Measurements from ENCODE around the gene TTLL4.
"Not testable (repeated sequence)": the region's sequence is repeated elsewhere in the genome, so short reads cannot be mapped to it uniquely, and the experiment has no call there.

Gene TTLL4

DNA sequence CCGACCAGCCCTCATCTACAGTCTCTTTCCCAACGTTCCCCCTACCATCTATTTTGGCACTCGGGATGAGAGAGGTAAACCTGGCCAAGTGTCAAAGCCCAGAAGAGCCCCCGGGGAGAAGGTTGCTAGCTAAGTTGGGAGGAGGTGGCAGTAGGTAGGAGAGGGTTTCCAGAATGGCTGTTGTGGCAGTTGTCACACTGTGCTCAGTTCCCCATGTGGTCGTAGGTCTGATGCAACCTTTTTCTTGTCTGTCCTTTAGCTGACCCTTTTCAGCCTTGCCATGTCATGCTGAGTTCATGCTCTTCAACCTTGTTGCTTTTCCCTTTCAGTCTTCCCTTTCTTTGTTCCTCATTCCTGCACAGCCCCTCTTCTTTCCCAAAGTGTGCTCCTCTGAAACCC lies 34.5 kb downstream of the TTLL4 start:
- DNase-seq (ENCODE audit: low read depth in 2 of 2, low spot score in 1 of 2), result no peak

DNA sequence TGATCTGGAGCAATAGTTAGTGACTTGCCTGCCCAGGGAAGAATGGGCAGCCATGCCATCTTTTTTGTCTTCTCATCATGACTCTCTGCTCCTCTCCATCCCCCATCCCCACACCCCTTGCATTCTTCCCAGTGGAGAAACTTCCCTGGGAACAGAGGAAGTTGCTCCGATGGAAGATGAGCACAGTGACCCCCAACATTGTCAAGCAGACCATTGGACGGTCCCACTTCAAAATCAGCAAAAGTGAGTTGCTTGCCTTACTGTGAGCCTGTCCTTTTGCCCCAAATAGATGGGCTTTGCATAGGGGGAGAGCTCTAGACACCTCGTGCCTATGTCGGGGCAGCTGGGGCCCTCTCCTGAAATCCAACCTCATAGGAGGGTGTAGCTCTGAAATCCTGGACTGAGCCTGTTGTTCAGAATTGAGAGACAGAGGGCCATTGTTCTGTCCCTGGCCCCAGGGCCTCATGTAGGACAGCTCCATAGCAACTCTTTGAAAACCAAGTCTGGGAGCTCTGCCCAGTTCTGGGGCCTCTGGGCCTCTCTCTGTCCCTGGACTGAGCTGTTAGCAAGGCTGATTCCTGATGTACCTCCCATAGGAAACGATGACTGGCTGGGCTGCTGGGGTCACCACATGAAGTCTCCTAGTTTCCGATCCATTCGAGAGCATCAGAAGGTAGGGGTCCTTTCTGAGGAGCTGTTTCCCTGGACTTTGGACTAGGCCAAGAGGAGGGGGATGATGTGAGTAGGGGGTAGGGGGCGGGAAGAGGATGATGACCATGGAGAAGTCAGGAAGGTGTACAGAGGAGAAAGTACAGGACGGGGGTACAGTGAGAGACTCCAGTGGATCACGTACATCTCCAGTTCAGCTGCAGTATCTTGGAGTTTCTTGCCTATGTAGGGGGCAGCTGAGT lies 35.2 kb downstream of the TTLL4 start:
- DNase-seq (ENCODE audit: low read depth in 2 of 2, low spot score in 1 of 2), result no peak

DNA sequence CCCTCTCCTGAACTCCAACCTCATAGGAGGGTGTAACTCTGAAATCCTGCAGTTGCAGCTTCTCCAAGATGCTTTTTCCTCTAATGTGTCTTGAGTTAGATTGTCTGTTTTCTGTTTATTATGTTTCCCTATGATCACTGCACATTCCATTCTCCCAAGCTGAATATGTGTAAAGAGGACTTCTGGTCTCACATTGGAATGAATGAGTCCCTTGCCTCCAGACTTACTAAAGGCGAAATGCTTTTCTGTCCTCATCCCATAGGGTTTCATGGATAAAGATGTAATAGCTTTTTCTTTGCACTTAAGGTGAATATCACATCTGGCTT lies 35.8 kb downstream of the TTLL4 start:
- no peak for DNase-seq (ENCODE audit: low read depth in 2 of 2, low spot score in 1 of 2)

DNA sequence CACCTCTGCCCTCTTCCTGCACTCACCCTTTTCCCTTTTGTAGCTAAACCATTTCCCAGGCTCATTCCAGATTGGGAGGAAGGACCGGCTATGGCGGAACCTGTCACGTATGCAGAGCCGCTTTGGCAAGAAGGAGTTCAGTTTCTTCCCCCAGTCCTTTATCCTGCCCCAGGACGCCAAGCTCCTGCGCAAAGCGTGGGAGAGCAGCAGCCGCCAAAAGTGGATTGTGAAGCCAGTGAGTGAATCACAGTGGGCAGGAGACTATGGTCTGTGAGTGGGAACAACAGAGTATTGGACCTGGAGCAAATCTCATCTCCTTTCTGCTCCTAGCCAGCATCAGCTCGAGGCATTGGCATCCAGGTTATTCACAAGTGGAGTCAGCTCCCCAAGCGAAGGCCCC lies 36.3 kb downstream of the TTLL4 start:
- DNase-seq (ENCODE audit: low read depth in 2 of 2, low spot score in 1 of 2), result no peak

DNA sequence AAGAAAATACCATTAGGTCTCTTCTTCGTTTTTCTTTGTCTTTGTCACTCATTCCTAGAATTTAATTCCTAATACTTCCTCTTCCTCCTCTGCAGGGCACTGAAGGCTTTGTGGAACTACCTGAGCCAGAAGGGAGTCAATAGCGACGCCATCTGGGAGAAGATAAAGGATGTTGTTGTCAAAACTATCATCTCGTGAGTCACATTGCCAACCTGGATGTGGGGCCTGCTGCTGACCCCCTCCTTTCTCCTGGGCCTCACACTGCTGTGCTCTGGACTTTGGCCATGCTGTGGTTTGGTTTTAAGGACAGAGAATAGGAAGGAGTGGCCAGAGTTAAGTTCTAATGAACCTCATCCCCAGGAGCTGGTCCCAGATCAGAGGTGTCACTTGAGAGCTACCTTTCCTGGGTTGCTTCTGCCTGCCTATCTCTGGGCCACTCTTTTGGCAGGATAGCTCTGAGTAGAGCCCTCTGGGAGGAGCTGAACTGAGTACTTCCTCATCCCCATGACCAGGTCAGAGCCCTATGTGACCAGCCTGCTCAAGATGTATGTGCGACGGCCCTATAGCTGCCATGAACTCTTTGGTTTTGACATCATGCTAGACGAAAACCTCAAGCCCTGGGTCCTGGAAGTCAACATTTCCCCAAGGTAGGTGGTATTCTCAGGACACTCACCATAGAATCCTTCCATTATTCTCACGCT lies 38.3 kb downstream of the TTLL4 start:
- DNase-seq (ENCODE audit: low read depth in 2 of 2, low spot score in 1 of 2), result no peak

DNA sequence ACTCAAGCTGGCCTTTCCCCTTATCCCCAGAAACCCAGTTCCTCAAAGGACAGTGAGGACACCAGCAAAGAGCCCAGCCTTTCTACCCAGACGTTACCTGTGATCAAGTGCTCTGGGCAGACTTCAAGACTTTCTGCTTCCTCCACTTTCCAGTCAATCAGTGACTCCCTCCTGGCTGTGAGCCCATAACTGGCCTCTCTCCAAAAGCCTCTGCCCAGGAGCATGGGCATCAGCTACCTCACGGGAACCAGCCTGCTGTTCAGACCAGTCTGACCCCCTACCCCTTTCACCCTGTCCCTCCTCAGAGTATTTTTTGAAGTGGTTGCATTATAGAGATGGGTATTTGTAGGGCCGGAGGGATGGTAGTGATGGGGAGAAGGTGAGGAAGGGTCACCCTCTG lies 43.6 kb downstream of the TTLL4 start:
- no peak for DNase-seq (ENCODE audit: low read depth in 2 of 2, low spot score in 1 of 2)

DNA sequence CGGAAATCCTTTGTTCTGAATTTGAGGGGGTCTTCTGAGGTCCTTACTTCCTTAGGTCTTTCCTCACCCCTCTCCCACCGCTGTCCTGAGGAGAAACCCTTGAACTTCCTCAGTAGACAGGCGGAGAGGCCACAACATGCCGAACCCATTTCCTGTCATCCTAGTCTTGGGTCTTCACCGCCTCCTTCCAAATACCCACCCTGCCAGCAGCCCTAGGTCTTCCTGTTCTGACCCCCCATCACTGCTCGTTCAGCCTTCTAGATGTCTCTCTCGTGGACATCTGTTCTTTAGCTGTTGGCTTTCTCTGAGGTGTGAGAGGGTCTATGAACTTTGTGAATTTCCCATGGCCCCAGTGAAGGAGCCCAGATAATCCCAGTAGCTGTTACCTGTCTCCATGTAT lies 44.1 kb downstream of the TTLL4 start:
- no peak for DNase-seq (ENCODE audit: low read depth in 2 of 2, low spot score in 1 of 2)

DNA sequence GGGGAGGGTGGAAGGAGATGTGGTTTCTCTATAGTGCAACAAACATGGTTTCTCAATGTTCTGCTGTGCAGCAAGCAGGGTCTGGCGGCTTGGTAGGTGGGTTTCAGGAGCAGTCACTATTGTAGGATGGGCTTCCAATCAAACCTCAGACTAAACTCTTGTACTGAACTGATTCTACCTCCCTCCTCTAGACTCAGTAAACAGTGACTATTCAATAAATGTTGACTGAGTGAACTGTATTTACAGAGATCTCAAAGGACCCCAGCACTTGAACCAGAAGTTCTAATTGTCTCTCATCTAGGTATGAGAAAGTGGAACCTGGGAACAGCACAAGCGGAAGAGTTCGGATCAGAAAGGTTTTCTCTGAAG lies 44.5 kb downstream of the TTLL4 start:
- no peak for DNase-seq (ENCODE audit: low read depth in 2 of 2, low spot score in 1 of 2)

DNA sequence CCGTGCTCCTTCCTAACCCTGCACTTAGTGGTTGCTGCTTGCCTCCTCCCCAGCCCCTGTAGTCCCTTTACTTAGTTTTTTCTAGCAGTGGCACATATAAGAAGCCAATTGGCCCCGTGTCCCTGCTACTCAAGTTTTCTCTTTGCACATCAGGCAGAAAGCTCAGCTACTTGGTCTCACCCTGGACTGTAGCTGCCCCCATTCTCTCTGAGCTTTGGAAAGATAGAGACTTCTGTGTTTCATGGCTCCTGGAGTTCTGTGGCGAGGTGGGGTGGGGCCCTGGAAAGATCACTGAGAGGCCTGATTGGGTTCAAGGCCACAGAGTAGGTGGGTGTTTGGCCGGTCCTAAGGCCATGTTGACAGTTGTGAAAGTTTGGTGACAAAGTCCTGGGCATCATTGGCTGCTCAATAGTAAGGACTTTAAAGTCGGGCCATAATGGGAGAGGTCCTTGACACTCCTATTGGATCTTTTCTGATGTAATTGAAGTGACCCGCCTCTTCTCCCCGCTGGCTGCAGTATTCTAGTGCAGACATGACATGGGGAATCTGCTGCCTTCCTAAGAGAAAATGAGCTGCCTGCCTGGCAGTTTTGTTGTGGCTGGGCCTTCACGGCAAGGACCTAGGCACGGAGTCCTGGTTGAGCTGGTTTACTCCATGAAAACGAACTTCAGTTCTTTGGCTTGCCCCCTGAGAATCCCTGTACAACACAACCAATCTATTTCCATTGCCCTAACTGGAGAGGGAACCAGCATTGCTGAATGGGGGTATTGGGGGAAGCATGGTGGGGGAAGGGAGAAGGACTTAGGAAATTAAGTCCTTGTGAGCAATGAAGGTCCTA lies 45.2 kb downstream of the TTLL4 start:
- no peak for DNase-seq (ENCODE audit: low read depth in 2 of 2, low spot score in 1 of 2)

DNA sequence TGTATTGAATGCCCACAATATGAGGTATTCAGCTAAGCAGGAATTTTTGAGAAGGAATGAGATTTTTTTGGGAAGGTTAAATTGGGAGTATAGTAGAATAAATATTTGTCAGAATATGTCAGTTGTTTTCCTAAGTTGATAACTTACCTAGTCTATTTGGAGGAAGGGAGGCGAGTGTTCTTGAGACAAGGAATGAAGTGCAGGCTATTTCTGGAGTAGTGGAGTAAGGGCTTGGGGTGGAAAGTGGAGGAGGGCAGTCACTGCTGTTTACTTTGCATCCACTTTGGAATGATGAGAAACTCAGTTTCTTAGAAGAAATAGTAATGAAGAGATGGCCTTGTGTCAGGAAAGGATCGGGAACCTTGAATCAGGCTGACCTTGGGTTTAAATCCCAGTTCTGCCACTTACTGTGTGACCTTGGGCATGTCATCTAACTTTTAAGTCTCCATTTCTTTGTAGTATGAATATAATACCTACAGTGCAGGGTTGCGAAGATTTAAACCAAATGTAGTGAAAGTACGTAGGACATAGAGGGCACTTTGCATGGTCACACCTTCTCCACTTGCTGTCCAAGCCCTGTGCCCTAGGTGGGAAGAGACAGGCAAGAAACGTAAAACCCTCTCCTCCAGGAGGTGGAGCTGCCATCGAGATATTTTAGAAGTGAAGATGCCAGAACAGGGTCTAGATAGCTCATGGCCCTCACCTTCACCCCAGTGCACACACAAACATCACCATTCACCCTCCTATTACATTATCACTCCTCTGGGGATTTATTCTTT lies 46.2 kb downstream of the TTLL4 start:
- no peak for DNase-seq (ENCODE audit: low read depth in 2 of 2, low spot score in 1 of 2)

DNA sequence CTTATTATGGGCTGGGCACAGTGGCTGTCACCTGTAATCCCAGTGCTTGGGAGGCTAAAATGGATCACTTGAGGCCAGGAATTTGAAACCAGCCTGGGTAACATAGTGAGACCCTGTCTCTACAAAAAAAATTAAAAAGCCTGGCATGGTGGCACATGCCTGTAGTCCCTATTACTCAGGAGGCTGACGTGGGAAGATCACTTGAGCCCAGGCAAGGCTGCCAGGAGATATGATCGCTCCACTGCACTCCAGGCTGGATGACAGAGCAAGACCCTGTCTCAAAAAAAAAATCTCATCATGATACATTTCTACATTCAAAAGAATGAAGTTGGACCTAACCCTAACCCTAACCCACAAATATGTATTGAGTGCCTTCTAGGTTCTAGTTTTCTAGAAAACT lies 51.2 kb downstream of the TTLL4 start:
- no peak for DNase-seq (ENCODE audit: low read depth in 2 of 2, low spot score in 1 of 2)

DNA sequence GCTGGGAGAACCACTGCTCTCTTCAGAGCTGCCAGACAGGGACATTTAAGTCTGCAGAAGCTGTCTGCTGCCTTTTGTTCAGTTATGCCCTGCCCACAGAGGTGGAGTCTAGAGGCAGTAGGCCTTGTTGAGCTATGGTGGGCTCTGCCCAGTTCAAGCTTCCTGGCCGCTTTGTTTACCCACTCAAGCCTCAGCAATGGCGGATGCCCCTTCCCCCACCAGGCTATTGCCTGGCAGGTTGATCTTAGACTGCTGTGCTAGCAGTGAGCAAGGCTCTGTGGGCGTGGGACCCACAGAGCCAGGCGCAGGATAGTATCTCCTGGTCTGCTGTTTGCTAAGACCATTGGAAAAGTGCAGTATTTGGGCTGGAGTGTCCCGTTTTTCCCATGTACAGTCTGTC lies 62.1 kb downstream of the TTLL4 start:
- not testable (repeated sequence) for DNase-seq (ENCODE audit: low read depth in 2 of 2, low spot score in 1 of 2)

DNA sequence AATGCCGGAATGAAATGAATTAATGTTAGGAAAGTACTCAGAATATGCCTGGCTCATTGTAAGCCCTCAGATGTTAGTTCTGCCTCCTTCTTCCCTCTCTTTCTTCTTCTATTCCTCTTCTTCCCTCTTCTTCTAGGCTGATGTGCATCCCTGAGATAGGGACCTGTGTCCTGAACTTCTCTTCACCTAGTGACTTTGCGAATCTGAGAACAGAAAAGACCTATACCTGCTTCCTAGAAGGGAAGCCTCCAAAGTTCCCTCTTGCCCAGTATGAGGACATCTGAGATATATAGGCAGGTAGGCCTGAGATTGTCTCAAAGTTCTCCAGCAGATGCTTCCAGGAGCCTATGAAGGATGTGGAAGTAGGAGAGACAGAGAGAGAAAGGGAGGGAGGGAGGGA lies 63.2 kb downstream of the TTLL4 start:
- no peak for DNase-seq (ENCODE audit: low read depth in 2 of 2, low spot score in 1 of 2)

DNA sequence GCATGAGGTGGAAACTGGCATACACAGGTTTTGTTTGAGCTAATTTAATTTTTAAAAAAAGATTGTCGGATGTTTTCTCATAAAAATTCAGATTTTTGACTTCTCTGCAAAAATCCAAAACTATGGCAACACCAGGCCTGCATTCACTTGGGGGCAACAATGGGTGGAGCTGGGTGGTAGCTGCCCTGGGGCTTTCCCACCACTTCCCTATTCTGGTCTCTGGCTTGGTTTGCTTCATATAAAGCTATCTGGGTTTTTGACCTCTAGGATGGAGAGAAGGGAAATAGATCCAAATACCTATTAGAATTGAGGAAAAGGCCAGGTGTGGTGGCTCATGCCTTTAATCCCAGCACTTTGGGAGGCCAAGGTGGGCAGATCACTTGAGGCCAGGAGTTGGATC lies 65.9 kb downstream of the TTLL4 start:
- no peak for DNase-seq (ENCODE audit: low read depth in 2 of 2, low spot score in 1 of 2)

DNA sequence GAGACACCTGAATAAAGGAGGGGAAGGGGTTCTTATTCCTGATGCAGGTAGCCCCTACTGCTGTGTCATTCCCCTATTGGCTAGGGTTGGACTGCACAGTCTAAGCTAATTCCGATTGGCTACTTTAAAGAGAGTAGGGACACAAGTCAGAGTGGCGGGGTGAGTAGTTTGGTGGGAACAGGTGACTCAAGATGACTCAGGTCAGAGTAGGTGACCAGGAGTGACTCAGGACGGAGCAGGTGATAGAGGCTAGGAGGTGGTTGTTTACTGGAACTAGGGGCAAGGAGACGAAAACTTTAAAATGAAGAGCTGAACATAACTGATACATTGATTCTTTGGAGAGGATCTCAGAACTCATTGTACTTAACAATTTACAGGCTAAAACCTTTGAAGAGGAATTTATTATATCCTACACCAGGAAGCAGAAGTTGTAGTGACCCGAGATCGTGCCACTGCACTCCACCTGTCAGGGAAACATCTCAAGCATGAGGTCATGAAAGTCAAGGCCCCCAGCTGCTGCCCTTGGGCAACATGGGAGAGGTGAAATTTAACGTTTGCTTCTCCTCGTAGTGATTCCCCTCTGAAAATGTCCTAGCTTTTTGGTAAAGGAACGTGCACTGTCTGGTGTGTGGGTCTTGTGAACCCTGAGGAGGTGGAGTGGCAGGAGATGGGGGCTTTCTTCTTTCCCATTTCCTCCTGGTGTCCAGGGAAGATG lies 66.8 kb downstream of the TTLL4 start:
- no peak for DNase-seq (ENCODE audit: low read depth in 2 of 2, low spot score in 1 of 2)

DNA sequence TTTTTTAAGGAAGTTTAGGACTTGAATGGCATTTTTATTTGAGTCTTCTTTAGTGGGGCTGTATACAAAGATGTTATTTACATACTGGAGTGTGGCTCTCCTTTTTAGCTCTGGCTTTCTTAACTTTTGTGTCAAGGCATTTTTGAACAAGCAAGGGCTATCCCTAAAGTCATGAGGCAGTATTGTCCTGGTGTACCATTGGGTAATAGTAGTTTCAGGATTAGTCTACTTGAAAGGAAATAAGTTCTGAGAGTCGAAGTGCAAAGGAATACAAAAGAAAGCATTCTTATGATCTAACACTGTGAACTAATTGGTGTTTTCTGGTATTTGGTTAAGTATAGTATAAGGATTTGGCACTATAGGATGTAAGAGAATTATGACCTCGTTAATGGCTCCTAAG lies 69.4 kb downstream of the TTLL4 start:
- DNase-seq (ENCODE audit: low read depth in 2 of 2, low spot score in 1 of 2), result no peak

DNA sequence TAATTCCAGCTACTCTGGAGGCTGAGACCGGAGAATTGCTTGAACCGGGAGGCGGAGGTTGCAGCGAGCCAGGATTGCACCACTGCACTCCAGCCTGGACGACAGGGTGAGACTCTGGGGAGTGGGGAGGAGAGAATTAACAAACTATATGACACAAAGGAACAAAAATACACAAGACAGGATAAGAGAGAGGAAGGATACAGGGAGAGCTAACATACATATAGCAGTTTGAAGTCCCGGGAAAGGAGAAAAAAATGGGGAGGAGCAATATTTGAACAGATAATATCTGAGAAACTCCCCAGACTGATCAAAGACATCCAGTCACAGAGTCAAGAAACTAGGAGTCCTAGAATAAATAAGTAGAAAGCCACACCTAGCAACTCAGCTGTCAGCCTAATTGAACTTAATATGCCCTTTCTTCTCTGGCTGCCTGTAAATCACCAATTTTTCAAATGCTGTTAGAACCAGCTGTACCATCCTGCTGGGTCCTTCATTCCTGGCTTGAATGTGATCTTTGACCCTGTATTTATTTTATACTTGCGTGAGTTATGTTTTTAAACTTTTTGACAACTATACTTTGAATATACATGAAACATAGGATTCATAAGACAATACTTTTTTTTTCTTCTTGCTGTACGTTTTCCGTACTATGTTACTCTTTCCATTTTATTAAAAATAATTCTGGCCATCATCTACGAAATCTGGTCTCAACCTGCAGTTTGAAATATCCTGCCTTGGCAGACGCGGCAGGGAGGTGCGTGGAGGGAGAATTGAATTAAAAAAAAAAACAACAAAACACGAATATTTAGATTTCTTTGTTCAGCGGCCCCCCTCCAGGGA lies 70.4 kb downstream of the TTLL4 start:
- DNase-seq (ENCODE audit: low read depth in 2 of 2, low spot score in 1 of 2), result no peak

DNA sequence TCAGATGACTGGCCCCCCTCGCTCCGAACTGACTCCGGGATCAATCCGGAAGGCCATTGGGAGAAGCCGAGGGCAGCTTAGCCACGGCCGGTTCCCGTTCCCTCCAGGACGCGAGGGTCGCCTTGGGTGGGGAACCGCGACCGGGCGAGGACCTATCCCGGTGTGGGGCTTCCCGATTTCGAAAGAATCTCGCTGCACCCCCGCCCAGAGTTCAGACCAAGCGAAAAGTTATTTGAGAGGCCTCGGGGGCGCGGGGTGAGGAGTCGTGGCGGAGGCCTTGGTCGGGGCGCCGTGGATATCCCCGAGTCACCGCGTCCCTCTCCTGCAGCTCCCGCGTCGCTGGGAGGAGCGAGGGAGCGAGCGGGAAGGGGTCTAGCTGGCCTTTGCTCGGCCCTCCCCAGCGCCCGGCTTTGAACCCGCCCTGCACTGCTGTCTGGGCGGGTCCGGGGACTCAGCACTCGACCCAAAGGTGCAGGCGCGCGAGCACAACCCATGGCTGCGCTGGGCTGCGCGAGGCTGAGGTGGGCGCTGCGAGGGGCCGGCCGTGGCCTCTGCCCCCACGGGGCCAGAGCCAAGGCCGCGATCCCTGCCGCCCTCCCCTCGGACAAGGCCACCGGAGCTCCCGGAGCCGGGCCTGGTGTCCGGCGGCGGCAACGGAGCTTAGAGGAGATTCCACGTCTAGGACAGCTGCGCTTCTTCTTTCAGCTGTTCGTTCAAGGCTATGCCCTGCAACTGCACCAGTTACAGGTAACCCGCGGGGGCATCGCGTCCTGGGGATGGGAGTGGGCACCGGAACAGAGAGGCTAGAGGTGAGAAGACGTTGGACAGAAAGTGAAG lies 71.3 kb downstream of the TTLL4 start, which contains the start of gene CYP27A1:
Gene CYP27A1, plus strand, starts transcription at position 457 of the 837 bp plus-strand sequence. Its CDS starts 36 bp downstream, at position 493.
- no peak for DNase-seq (ENCODE audit: low read depth in 2 of 2, low spot score in 1 of 2)

DNA sequence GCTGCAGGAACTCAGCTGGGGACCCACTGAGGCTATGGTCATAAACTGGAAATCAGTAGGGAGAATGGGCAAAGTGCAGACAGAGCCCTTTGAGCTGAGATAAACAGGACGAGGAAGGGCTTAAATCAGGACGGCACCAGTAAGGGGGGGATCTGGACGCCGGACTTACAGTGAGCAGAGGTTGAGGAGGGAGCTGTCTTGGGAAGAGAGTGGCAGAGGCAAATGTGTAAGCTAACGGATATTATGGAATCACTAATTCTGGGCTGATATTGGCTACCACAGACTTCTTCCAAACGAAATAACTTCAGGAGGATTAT lies 71.9 kb downstream of the TTLL4 start:
- no peak for DNase-seq (ENCODE audit: low read depth in 2 of 2, low spot score in 1 of 2)
